ENCODE data around the gene HDDC3. TPM values are rescaled to one million over a fixed set of nuclear protein-coding genes. Genes with fewer than 3 reads are reported as not detected.

HDDC3 gene
- polyA plus RNA-seq, 1 of the 3 experiments (the other 2 are of a cell fraction), result 25.8 TPM

DNA sequence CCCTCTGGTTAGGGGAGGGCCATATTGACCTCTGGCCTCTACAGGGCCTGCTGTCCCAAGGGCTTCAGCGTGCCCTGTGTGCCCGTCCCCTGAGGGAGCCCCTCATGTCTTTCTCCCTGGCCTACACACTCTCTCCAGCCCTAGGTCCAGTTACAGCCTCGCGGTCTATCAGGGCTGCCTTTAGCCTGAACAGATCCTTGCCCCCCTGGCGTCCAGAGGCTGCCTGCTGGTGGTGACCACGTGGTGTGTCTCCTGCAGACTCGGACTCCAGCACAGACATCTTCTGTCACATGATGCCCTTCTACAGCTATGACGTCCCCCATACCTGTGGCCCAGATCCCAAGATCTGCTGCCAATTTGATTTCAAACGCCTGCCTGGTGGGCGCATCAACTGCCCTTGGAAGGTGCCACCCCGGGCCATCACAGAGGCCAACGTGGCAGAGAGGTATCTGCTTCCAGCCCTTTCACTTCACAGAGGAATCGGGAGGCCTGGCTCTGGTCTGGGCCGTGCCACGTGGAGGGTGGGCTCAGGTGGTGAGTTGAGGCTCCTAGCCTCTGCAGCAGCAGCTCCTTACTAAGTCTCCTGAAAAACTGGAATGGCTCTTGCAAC lies 25.2 kb downstream of the HDDC3 start:
- Histone ChIP-seq H3K4me2 (no peak overlapping the region), H3K27me3 (ENCODE audit: insufficient read depth) (no peaks in the 10 kb centered on the region), H3K9me2 (no peaks in the 10 kb centered on the region), H3K79me2 (ENCODE audit: insufficient read depth) (no peaks in the 10 kb centered on the region), H3K36me3 (replicated peaks in 1 of 2; ENCODE audit: control insufficient read depth in 1 of 2, insufficient read depth in 2 of 2, low read length in 1 of 2) (peaks cover 0 to 51% of the 10 kb centered on the region in 2 experiments), H3K9me3 (no peaks in the 10 kb centered on the region), H2AFZ (ENCODE audit: low read depth) (no peak overlapping the region), H3K9ac (no peak overlapping the region), H4K20me1 (ENCODE audit: insufficient read depth) (no peaks in the 10 kb centered on the region), H3K27ac (ENCODE audit: low read depth in 2 of 2, low read length in 1 of 2) (no peak overlapping the region), H3F3A (replicated peaks; ENCODE audit: insufficient read depth) (peaks cover 2% of the 10 kb centered on the region), H3K4me1 (ENCODE audit: control insufficient read depth in 1 of 2, insufficient read depth in 2 of 2, low read depth in 1 of 2, low read length in 1 of 2) (peaks cover 3 to 7% of the 10 kb centered on the region in 2 experiments; a peak in 2 of 4 replicates), H3K4me3 (ENCODE audit: low read depth in 2 of 2, low read length in 1 of 2) (no peak overlapping the region)
- ChIA-PET CTCF (interaction anchor here (2.8 kb wide), 1 partner anchor 21 kb away, joined by 10 read pairs; no protein-coding TSS in a partner anchor), POLR2A (no interaction called here)
- no peak for DNase-seq
- TF ChIP-seq, protein P1, sequence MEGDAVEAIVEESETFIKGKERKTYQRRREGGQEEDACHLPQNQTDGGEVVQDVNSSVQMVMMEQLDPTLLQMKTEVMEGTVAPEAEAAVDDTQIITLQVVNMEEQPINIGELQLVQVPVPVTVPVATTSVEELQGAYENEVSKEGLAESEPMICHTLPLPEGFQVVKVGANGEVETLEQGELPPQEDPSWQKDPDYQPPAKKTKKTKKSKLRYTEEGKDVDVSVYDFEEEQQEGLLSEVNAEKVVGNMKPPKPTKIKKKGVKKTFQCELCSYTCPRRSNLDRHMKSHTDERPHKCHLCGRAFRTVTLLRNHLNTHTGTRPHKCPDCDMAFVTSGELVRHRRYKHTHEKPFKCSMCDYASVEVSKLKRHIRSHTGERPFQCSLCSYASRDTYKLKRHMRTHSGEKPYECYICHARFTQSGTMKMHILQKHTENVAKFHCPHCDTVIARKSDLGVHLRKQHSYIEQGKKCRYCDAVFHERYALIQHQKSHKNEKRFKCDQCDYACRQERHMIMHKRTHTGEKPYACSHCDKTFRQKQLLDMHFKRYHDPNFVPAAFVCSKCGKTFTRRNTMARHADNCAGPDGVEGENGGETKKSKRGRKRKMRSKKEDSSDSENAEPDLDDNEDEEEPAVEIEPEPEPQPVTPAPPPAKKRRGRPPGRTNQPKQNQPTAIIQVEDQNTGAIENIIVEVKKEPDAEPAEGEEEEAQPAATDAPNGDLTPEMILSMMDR (IDR thresholded peaks at IDR 0.05), result no peak
- TF ChIP-seq JUND (IDR thresholded peaks at IDR 0.05), result no peak
- no peak for TF ChIP-seq NRF1 (IDR thresholded peaks at IDR 0.05; ENCODE audit: low read depth, low read length)
- TF ChIP-seq GABPA (IDR thresholded peaks at IDR 0.05; ENCODE audit: low read depth), result no peak
- no peak for TF ChIP-seq SIN3A (IDR thresholded peaks at IDR 0.05; ENCODE audit: borderline replicate concordance, low read depth, low read length)
- no peak for TF ChIP-seq RCOR1 (IDR thresholded peaks at IDR 0.05; ENCODE audit: low read length)
- 66% methylated on average over 7 of the region's 15 CpGs for WGBS (ENCODE audit: low lambda C conversion rate)

DNA sequence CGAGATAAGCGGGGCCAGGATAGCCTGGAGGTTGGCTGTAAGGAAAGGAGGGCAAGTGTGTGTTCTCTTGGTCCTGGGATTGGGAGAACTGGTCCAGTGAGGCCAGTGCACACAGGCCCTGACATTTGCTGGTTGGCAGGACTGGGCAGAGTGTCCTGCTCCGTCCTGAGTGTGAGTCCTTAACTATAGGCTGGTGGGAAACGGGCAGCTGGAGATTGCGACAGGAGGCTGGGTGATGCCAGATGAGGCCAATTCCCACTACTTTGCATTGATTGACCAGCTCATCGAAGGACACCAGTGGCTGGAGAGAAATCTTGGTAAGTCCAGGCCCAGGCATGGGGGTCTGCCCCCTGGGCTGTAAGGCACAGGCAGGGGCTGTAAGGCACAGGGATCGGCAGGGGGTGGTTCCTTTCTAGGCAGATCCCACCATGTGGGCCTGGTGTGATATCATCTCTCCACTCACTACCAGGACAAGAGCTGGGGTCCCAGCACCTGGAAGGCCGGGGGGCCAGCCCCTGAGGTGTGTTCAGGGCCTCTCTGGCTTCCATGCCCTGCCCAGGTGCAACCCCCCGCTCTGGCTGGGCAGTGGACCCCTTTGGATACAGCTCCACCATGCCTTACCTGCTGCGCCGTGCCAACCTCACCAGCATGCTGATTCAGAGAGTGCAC lies 26.0 kb downstream of the HDDC3 start:
- DNase-seq, result no peak
- Histone ChIP-seq H3K4me2 (no peak overlapping the region), H3K27ac (ENCODE audit: low read depth in 2 of 2, low read length in 1 of 2) (no peak overlapping the region), H3K27me3 (ENCODE audit: insufficient read depth) (no peaks in the 10 kb centered on the region), H3K9ac (no peak overlapping the region), H3K4me3 (ENCODE audit: low read depth in 2 of 2, low read length in 1 of 2) (no peak overlapping the region), H3K79me2 (ENCODE audit: insufficient read depth) (no peaks in the 10 kb centered on the region), H3K9me2 (no peaks in the 10 kb centered on the region), H3K36me3 (replicated peaks in 1 of 2; ENCODE audit: control insufficient read depth in 1 of 2, insufficient read depth in 2 of 2, low read length in 1 of 2) (peaks cover 0 to 42% of the 10 kb centered on the region in 2 experiments), H4K20me1 (ENCODE audit: insufficient read depth) (no peaks in the 10 kb centered on the region), H3K9me3 (no peaks in the 10 kb centered on the region), H3F3A (replicated peaks; ENCODE audit: insufficient read depth) (peaks cover 7% of the 10 kb centered on the region), H2AFZ (ENCODE audit: low read depth) (no peak overlapping the region), H3K4me1 (ENCODE audit: control insufficient read depth in 1 of 2, insufficient read depth in 2 of 2, low read depth in 1 of 2, low read length in 1 of 2) (peaks cover 3 to 11% of the 10 kb centered on the region in 2 experiments; a peak in 2 of 4 replicates)
- POLR2A ChIA-PET, result no interaction called here
- TF ChIP-seq POLR2AphosphoS5 (IDR thresholded peaks at IDR 0.05; ENCODE audit: low read depth, low read length), result no peak
- TF ChIP-seq RCOR1 (IDR thresholded peaks at IDR 0.05; ENCODE audit: low read length), result no peak
- TF ChIP-seq SIN3A (IDR thresholded peaks at IDR 0.05; ENCODE audit: borderline replicate concordance, low read depth, low read length), result no peak
- TF ChIP-seq MEF2A (IDR thresholded peaks at IDR 0.05; ENCODE audit: borderline replicate concordance, low read depth), result no peak
- no peak for TF ChIP-seq TCF12 (IDR thresholded peaks at IDR 0.05)
- TF ChIP-seq EZH2phosphoT487 (IDR thresholded peaks at IDR 0.05; ENCODE audit: borderline replicate concordance, low read depth), result no peak
- no peak for TF ChIP-seq YY1 (IDR thresholded peaks at IDR 0.05; ENCODE audit: low read depth)
- WGBS (ENCODE audit: low lambda C conversion rate), result over 99% methylated on average over 6 of the region's 11 CpGs
- CTCF ChIA-PET, result interaction anchor here (1.5 to 7.5 kb wide), 3 partner anchors 21 to 258 kb away, joined by 4 to 121 read pairs (median 10); partner anchors contain the start of genes HDDC3 and UNC45A

Measured in SK-N-SH (cell line).